PC-9 (cell line): ENCODE measurements around the gene UGGT1. TPM values are rescaled to one million over a fixed set of nuclear protein-coding genes. Genes with fewer than 3 reads are reported as not detected.

ENCODE experiments used
- BruUV-seq: library from RNA; stranded (reverse); fragments of 400-500 nt; replicated peaks from 2 replicates; lab custom pipeline; 2021; lab: Mats Ljungman, UMichigan
- CTCF ChIA-PET: fragments of 300-600 bp; sonication (Branson Sonifier 250); formaldehyde crosslinking; loops from one replicate; lab custom pipeline; 2022; ENCODE audit warnings: antibody characterized with exemption; lab: Charles Lee
- POLR2A ChIA-PET: fragments of 300-600 bp; sonication (Branson Sonifier 250); formaldehyde crosslinking; loops from one replicate; lab custom pipeline; 2022; ENCODE audit warnings: antibody characterized with exemption; ENCODE audit not compliant: unreplicated experiment; lab: Charles Lee
- DNase-seq, 2 experiments: peaks; one replicate each; pipeline versions ENCODE4 v3.0.0 to v3.0.0-alpha.2; 2015 to 2022; ENCODE audit warnings: mixed read lengths in 1 of 2
- H2AFZ ChIP-seq: fragments of 200-600 bp; sonication (generic); 2 replicates; pipeline ENCODE4 v1.8.1; 2017; ENCODE audit warnings: antibody characterized with exemption
- H3F3A ChIP-seq: fragments of 200-600 bp; sonication (generic); 2 replicates; pipeline ENCODE4 v1.8.1; 2017; ENCODE audit warnings: antibody characterized with exemption, mild to moderate bottlenecking, low read depth; ENCODE audit not compliant: insufficient read depth
- H3K27ac ChIP-seq: fragments of 200-600 bp; sonication (generic); 2 replicates; pipeline ENCODE4 v1.6.1; 2016; ENCODE audit warnings: mixed run types
- H3K27me3 ChIP-seq: fragments of 200-600 bp; sonication (generic); 2 replicates; pipeline ENCODE4 v1.6.1; 2016; ENCODE audit warnings: low read depth, mixed run types; ENCODE audit not compliant: insufficient read depth
- H3K36me3 ChIP-seq: fragments of 200-600 bp; sonication (generic); 2 replicates; pipeline ENCODE4 v1.6.1; 2016; ENCODE audit warnings: low read depth, mixed run types
- H3K4me1 ChIP-seq: fragments of 200-600 bp; sonication (generic); replicated peaks from 2 replicates; pipeline ENCODE4 v1.6.1; 2016; ENCODE audit warnings: mixed run types; ENCODE audit not compliant: insufficient read depth
- H3K4me2 ChIP-seq: fragments of 200-600 bp; sonication (generic); 2 replicates; pipeline ENCODE4 v1.6.1; 2017; ENCODE audit warnings: mixed run types
- H3K4me3 ChIP-seq: fragments of 200-600 bp; sonication (generic); 2 replicates; pipeline ENCODE4 v1.6.1; 2016; ENCODE audit warnings: mixed run types
- H3K79me2 ChIP-seq: fragments of 200-600 bp; sonication (generic); 2 replicates; pipeline ENCODE4 v1.6.1; 2017; ENCODE audit warnings: low read depth, mixed run types
- H3K9me2 ChIP-seq: fragments of 200-600 bp; sonication (generic); 2 replicates; pipeline ENCODE4 v1.8.1; 2017; ENCODE audit warnings: mild to moderate bottlenecking; ENCODE audit not compliant: insufficient read depth
- H3K9me3 ChIP-seq: fragments of 200-600 bp; sonication (generic); 2 replicates; pipeline ENCODE4 v1.8.1; 2016; ENCODE audit warnings: low read depth; ENCODE audit not compliant: insufficient read depth
- H4K20me1 ChIP-seq: fragments of 200-600 bp; sonication (generic); 2 replicates; pipeline ENCODE4 v1.8.1; 2017; ENCODE audit not compliant: insufficient read depth
- EZH2 ChIP-seq: fragments of 200-600 bp; sonication (generic); IDR thresholded peaks from 2 replicates; pipeline ENCODE4 v1.8.0; 2017; ENCODE audit warnings: antibody characterized with exemption, low read depth
- intact Hi-C: fragments of 100-400 bp; cut with micrococcal nuclease; formaldehyde crosslinking; loops from one replicate; pipeline ENCODE4 v1.10.0; 2022; ENCODE audit not compliant: unreplicated experiment
- total RNA-seq: library from RNA; stranded (reverse); gene quantifications from 2 replicates; pipeline ENCODE4 v1.2.3, GENCODE V29; 2021
- TF ChIP-seq, protein P1 (sequence below): fragments of 200-600 bp; sonication (generic); conservative IDR thresholded peaks from 2 replicates; pipeline ENCODE4 v1.6.1; 2017; ENCODE audit warnings: mixed run types, antibody characterized with exemption, mild to moderate bottlenecking, moderate library complexity

UGGT1 gene
- total RNA-seq, 1 experiment from 2014 or later: 56.9 TPM

GRCh38 chr2:128115921-128116623 lies 25.1 kb downstream of the UGGT1 start:
- no TSS peak for BruUV-seq
- CTCF ChIA-PET: no interaction called here
- Histone ChIP-seq H3F3A (peaks cover 4% of the 10 kb centered on the region; the same call in 1 of the 2 replicates), H3K27me3 (no peaks in the 10 kb centered on the region), H3K4me3 (no peak overlapping the region), H3K9me3 (no peaks in the 10 kb centered on the region; the same call in 1 of the 2 replicates), H3K4me1 (no peaks in the 10 kb centered on the region), H2AFZ (no peak overlapping the region), H4K20me1 (peaks cover 6% of the 10 kb centered on the region), H3K36me3 (peaks cover 52% of the 10 kb centered on the region), H3K79me2 (no peaks in the 10 kb centered on the region), H3K9me2 (no peaks in the 10 kb centered on the region), H3K27ac (no peak overlapping the region), H3K4me2 (no peak overlapping the region)
- POLR2A ChIA-PET: no interaction called here
- intact Hi-C loops: no loop called here
- DNase-seq: no peak
- TF ChIP-seq, protein P1, sequence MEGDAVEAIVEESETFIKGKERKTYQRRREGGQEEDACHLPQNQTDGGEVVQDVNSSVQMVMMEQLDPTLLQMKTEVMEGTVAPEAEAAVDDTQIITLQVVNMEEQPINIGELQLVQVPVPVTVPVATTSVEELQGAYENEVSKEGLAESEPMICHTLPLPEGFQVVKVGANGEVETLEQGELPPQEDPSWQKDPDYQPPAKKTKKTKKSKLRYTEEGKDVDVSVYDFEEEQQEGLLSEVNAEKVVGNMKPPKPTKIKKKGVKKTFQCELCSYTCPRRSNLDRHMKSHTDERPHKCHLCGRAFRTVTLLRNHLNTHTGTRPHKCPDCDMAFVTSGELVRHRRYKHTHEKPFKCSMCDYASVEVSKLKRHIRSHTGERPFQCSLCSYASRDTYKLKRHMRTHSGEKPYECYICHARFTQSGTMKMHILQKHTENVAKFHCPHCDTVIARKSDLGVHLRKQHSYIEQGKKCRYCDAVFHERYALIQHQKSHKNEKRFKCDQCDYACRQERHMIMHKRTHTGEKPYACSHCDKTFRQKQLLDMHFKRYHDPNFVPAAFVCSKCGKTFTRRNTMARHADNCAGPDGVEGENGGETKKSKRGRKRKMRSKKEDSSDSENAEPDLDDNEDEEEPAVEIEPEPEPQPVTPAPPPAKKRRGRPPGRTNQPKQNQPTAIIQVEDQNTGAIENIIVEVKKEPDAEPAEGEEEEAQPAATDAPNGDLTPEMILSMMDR: no peak
- TF ChIP-seq EZH2: no peak

DNA sequence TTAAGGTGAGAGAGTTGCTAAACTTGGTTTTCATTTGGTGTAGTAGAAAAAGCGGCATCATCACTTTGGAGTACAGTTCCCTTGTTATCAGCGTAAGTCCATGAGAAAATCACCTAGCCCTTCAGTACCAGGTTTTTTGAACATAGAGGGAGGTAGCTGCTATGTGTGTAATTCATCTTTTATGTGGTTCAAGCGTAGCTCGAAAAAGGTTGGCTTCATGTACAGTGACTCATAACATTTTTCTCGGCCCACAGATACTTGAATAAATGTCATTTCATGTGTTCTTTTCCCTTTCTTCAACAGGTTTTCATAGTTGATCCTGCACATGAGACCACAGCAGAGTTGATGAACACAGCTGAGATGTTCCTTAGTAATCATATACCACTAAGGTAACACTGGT lies 43.6 kb downstream of the UGGT1 start:
- Histone ChIP-seq H3K36me3 (peaks cover 35% of the 10 kb centered on the region), H3K4me2 (no peak overlapping the region), H3K27me3 (no peaks in the 10 kb centered on the region), H3K4me1 (no peaks in the 10 kb centered on the region), H2AFZ (no peak overlapping the region), H3K4me3 (no peak overlapping the region), H3F3A (no peaks in the 10 kb centered on the region), H3K27ac (no peak overlapping the region), H3K9me2 (no peaks in the 10 kb centered on the region), H3K9me3 (no peaks in the 10 kb centered on the region), H3K79me2 (no peaks in the 10 kb centered on the region), H4K20me1 (0 out of 2 replicates have a peak, but pooled peaks cover 8% of the 10 kb centered on the region)
- no peak for DNase-seq
- ChIA-PET POLR2A (no interaction called here), CTCF (no interaction called here)
- TF ChIP-seq, protein P1: no peak
- TF ChIP-seq EZH2: no peak
- intact Hi-C loops: no loop called here
- BruUV-seq: no TSS peak

GRCh38 chr2:128137094-128137616 lies 46.2 kb downstream of the UGGT1 start:
- DNase-seq: no peak
- no peaks in the 10 kb centered on the region for H3K4me1 ChIP-seq
- no peak overlapping the region for H2AFZ ChIP-seq
- H4K20me1 ChIP-seq: 0 out of 2 replicates have a peak, but pooled peaks cover 8% of the 10 kb centered on the region
- H3K9me2 ChIP-seq: no peaks in the 10 kb centered on the region
- peaks cover 29% of the 10 kb centered on the region for H3K36me3 ChIP-seq
- no peaks in the 10 kb centered on the region for H3K79me2 ChIP-seq
- ChIA-PET CTCF (no interaction called here), POLR2A (no interaction called here)
- H3K27ac ChIP-seq: no peak overlapping the region
- BruUV-seq: no TSS peak
- no peak for TF ChIP-seq EZH2
- TF ChIP-seq, protein P1: no peak
- H3K9me3 ChIP-seq: no peaks in the 10 kb centered on the region
- H3K4me2 ChIP-seq: no peak overlapping the region
- intact Hi-C loops: no loop called here
- H3K27me3 ChIP-seq: no peaks in the 10 kb centered on the region
- no peak overlapping the region for H3K4me3 ChIP-seq
- H3F3A ChIP-seq: no peaks in the 10 kb centered on the region
